Measurements from ENCODE around the gene CNTNAP2. TPM values are rescaled to one million over a fixed set of nuclear protein-coding genes. Genes with fewer than 3 reads are reported as not detected.

The CNTNAP2 gene
- total and polyA plus RNA-seq, 2 of the 8 experiments (the other 6 are each of a cell fraction or from before 2014, with no cell fraction given), result 27.9 to 71.0 TPM

GRCh38 chr7:147513451-147513850 is 1396.8 kb downstream of the CNTNAP2 start:
- no peak overlapping the region for H3K4ac ChIP-seq (replicated peaks; ENCODE audit: insufficient read length, low read depth, low read length)
- no peaks in the 10 kb centered on the region for H3K36me3 ChIP-seq (ENCODE audit: control insufficient read depth in 2 of 4, insufficient read depth in 4 of 4, low read length in 3 of 4)
- WGBS, 2 experiments (ENCODE audit: extremely low coverage in 1 of 2, insufficient coverage in 1 of 2, insufficient read length in 1 of 2, insufficient replicate concordance in 2 of 2, low coverage in 1 of 2, low lambda C conversion rate in 2 of 2, missing lambda C conversion rate in 1 of 2), result 72% methylated on average over 4 of the region's 4 CpGs; no CpG with 5 or more reads in 1 of the 2 experiments
- DNase-seq (ENCODE audit: low read depth in 1 of 2, low spot score in 2 of 2), result no peak
- no peak overlapping the region for H3K4me2 ChIP-seq (ENCODE audit: insufficient read depth in 1 of 2, low read depth in 2 of 2, low read length in 2 of 2)
- no peak overlapping the region for H3K27ac ChIP-seq (ENCODE audit: low read depth, low read length)
- no peaks in the 10 kb centered on the region for H3K4me1 ChIP-seq (replicated peaks in 1 of 4; ENCODE audit: control insufficient read depth in 3 of 4, insufficient read depth in 4 of 4, low read length in 3 of 4)
- no peaks in the 10 kb centered on the region for H3K9me3 ChIP-seq (ENCODE audit: insufficient read depth in 2 of 2, low read depth in 1 of 2, low read length in 1 of 2)
- no peaks in the 10 kb centered on the region for H3K79me2 ChIP-seq (ENCODE audit: control insufficient read depth in 1 of 2, insufficient read depth in 2 of 2, low read length in 2 of 2)
- H3K79me1 ChIP-seq (ENCODE audit: low read depth, low read length), result no peaks in the 10 kb centered on the region
- H3K56ac ChIP-seq (replicated peaks; ENCODE audit: insufficient read length, low read depth, low read length), result no peak overlapping the region
- 0 out of 2 replicates have a peak overlapping the region, but pooled peaks have one; percentile 0 for H2AFZ ChIP-seq (ENCODE audit: low read length)
- H3K4me3 ChIP-seq (ENCODE audit: extremely low read depth in 1 of 4, insufficient read depth in 2 of 4, low read depth in 3 of 4, low read length in 4 of 4), result no peak overlapping the region
- H3K23me2 ChIP-seq (ENCODE audit: low read depth, low read length), result no peaks in the 10 kb centered on the region
- H4K8ac ChIP-seq (ENCODE audit: extremely low read depth, insufficient read depth, low read length), result no peak overlapping the region
- no peak overlapping the region for H4K5ac ChIP-seq (ENCODE audit: insufficient read length, low read depth, low read length)
- no peak overlapping the region for H2BK20ac ChIP-seq (ENCODE audit: low read length)
- no peaks in the 10 kb centered on the region for H4K20me1 ChIP-seq (replicated peaks in 1 of 2; ENCODE audit: control insufficient read depth in 1 of 2, insufficient read depth in 2 of 2, low read length in 2 of 2)
- H3K14ac ChIP-seq (ENCODE audit: insufficient read length), result no peak overlapping the region
- H3K9ac ChIP-seq (replicated peaks in 1 of 4; ENCODE audit: extremely low read depth in 1 of 4, low read depth in 3 of 4, low read length in 3 of 4), result no peak overlapping the region
- POLR2A ChIA-PET (ENCODE audit: partially characterized antibody), result no interaction called here
- CTCF ChIA-PET (ENCODE audit: partially characterized antibody), result no interaction called here
- H2BK5ac ChIP-seq (ENCODE audit: low read depth, low read length), result no peak overlapping the region
- no peak overlapping the region for H2BK120ac ChIP-seq (replicated peaks; ENCODE audit: low read depth, low read length)
- no peaks in the 10 kb centered on the region for H3K27me3 ChIP-seq (replicated peaks in 1 of 4; ENCODE audit: control insufficient read depth in 3 of 4, extremely low read depth in 1 of 4, insufficient read depth in 3 of 4, low read length in 3 of 4)
- no peak for FAIRE-seq
- no peak overlapping the region for H3K23ac ChIP-seq (ENCODE audit: insufficient read length)
- H3K18ac ChIP-seq (ENCODE audit: extremely low read depth, low read length), result no peak overlapping the region
- no peak overlapping the region for H2AK5ac ChIP-seq (ENCODE audit: low read depth, low read length)
- H2BK12ac ChIP-seq (ENCODE audit: low read depth, low read length), result no peak overlapping the region
- H2BK15ac ChIP-seq (ENCODE audit: low read length), result no peak overlapping the region
- no peak overlapping the region for H4K91ac ChIP-seq (replicated peaks; ENCODE audit: insufficient read length, low read length)
- no peak for TF ChIP-seq EZH2 (IDR thresholded peaks at IDR 0.05; ENCODE audit: low read depth, low read length, severe bottlenecking)
- TF ChIP-seq EP300 (IDR thresholded peaks at IDR 0.05; ENCODE audit: borderline replicate concordance in 1 of 2, low read depth in 2 of 2, low read length in 2 of 2), result no peak
- TF ChIP-seq TAF1 (IDR thresholded peaks at IDR 0.05; ENCODE audit: low read depth, low read length), result no peak
- TF ChIP-seq, protein P1, sequence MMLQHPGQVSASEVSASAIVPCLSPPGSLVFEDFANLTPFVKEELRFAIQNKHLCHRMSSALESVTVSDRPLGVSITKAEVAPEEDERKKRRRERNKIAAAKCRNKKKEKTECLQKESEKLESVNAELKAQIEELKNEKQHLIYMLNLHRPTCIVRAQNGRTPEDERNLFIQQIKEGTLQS (IDR thresholded peaks at IDR 0.05; ENCODE audit: insufficient read depth, low read depth, low read length), result no peak
- TF ChIP-seq KDM4A (IDR thresholded peaks at IDR 0.05; ENCODE audit: low read depth, low read length, severe bottlenecking), result no peak
- TF ChIP-seq NANOG (IDR thresholded peaks at IDR 0.05; ENCODE audit: insufficient read depth, low read depth, low read length, poor library complexity, severe bottlenecking), result no peak
- no peak for TF ChIP-seq SIRT6 (IDR thresholded peaks at IDR 0.05; ENCODE audit: low read length)
- TF ChIP-seq YY1 (IDR thresholded peaks at IDR 0.05; ENCODE audit: low read depth, low read length), result no peak
- TF ChIP-seq SP1 (IDR thresholded peaks at IDR 0.05; ENCODE audit: low read depth, low read length), result no peak
- TF ChIP-seq ASH2L (IDR thresholded peaks at IDR 0.05; ENCODE audit: low read length), result no peak
- TF ChIP-seq CREB1 (IDR thresholded peaks at IDR 0.05), result no peak
